Fibroblast of pulmonary artery (primary cell): ENCODE results near the gene TMOD1.

Source experiments
- DNase-seq: peaks from one replicate; pipeline ENCODE4 v3.0.0-alpha.2; 2010; ENCODE audit warnings: low read depth
- H3K4me3 ChIP-seq: replicated peaks from 2 replicates; pipeline ENCODE4 v1.5.1; 2011; ENCODE audit warnings: low read depth, mild to moderate bottlenecking, control low read depth, low read length, moderate library complexity
- CTCF ChIP-seq: IDR thresholded peaks from 2 replicates; pipeline ENCODE4 v1.5.1; 2011; ENCODE audit warnings: mild to moderate bottlenecking, control low read depth, low read length, inconsistent platforms; ENCODE audit errors: missing control alignments

The TMOD1 gene

DNA sequence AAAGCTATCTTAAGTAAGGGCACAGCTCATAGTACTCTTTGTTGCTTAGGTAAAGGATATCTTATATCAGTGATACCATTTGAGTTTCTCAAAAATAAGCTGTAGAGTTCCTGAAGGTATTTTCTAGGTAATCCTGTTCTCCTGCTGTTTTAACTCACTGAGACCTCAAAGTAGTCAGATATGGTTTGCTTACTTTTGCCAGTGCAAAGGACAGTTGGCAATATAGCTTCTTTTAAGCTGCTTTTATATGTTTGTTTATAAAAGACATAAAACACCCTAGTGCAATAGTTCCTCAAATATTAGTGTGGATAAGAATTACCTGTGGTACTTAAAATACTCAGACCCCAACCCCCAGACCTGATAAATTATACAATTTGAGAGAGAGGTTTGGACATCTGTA lies 144.3 kb downstream of the TMOD1 start:
- TF ChIP-seq CTCF, result no peak
- DNase-seq, result no peak
- no peak overlapping the region for H3K4me3 ChIP-seq

GRCh38 chr9:97647996-97648395 lies 146.5 kb downstream of the TMOD1 start:
- TF ChIP-seq CTCF, result no peak
- no peak overlapping the region for H3K4me3 ChIP-seq
- no peak for DNase-seq
